Peyer's patch (tissue), 4 donors: ENCODE measurements around the gene RNF168. TPM values are rescaled to one million over a fixed set of nuclear protein-coding genes. Genes with fewer than 3 reads are reported as not detected.
"Not testable (repeated sequence)": the region's sequence is repeated elsewhere in the genome, so short reads cannot be mapped to it uniquely, and the experiment has no call there.

Experiments used
- DNase-seq, 3 donors: peaks; one replicate each; pipeline ENCODE4 v3.0.0-alpha.2; 2017 to 2019
- H3K27ac ChIP-seq, 4 donors: fragments of 200-600 bp; sonication (generic); one replicate each; pipeline ENCODE4 v1.5.1; 2016 to 2019
- H3K27me3 ChIP-seq, 2 donors: fragments of 200-600 bp; sonication (generic); one replicate each; pipeline ENCODE4 v1.5.1; 2019
- H3K36me3 ChIP-seq, 3 donors: fragments of 200-600 bp; sonication (generic); one replicate each; pipeline ENCODE4 v1.5.1; 2016 to 2019
- H3K4me1 ChIP-seq, 4 donors: fragments of 200-600 bp; sonication (generic); one replicate each; pipeline ENCODE4 v1.5.1; 2016 to 2019
- H3K4me3 ChIP-seq, 4 donors: fragments of 200-600 bp; sonication (generic); 1 replicate in 3 of 4; 2 replicates in 1 of 4; pipeline ENCODE4 v1.5.1; 2016 to 2019; ENCODE audit warnings: mild to moderate bottlenecking in 1 of 4
- H3K9me3 ChIP-seq, 4 donors: fragments of 200-600 bp; sonication (generic); one replicate each; pipeline ENCODE4 v1.5.1; 2016 to 2019; ENCODE audit warnings: mild to moderate bottlenecking in 1 of 4
- POLR2A ChIP-seq, 2 donors: fragments of 450-650 bp; IDR thresholded peaks; one replicate each; pipeline ENCODE4 v1.5.1; 2017; ENCODE audit warnings: antibody characterized with exemption in 2 of 2, mild to moderate bottlenecking in 2 of 2, moderate library complexity in 2 of 2
- total RNA-seq, 4 donors: library from RNA; depleted of rRNA; stranded (reverse); fragments of >200 nt; gene quantifications; one replicate each; pipeline ENCODE4 v1.1.0, GENCODE V29; 2016
- TF ChIP-seq, protein P1 (sequence below), 6 experiments: fragments of 450-650 bp in 4 of 6; fragments of 200-600 bp in 2 of 6; sonication (generic) in 1 of 6; IDR thresholded peaks; one replicate each; pipeline ENCODE4 v1.5.1; 2017 to 2019; ENCODE audit warnings: antibody characterized with exemption in 6 of 6, mild to moderate bottlenecking in 3 of 6, moderate library complexity in 1 of 6

RNF168 gene
- total RNA-seq, 4 donors from 2014 or later = 13.3 to 56.1 (median 18.3) TPM

DNA sequence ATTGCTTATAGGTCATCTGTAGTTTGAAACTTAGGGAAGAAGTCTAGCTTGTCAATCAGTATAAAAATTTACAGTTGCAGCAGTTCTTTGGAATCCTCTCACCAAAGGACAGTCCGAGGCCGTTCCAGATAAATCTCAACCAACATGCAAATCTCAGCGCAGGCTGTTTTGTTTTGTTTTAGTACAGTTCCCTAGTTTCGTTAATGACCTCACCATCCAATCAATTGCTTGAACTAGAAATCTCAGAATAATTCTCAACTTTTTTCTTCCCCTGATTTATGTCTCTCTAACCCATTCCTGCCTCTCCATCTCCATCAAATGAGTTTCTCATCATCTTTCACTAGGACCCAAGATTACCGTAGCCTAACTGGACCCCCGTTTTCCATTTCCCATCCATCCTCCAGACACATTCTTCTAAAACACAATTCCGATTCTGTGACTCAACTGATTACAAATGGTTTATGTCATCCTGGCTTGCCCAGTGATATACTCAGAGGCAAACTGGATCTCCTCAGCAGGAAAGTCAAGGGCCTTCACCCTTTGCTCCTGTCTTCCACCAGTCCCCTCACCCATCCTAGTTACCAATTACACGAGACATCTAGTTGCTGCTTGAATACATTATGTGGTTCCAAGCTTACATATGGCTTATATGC is 10.3 kb upstream of the RNF168 start:
- no peak overlapping the region for H3K27ac ChIP-seq
- H3K9me3 ChIP-seq = peaks cover 0 to 19% (median 5%) of the 10 kb centered on the region in 4 donors
- H3K4me3 ChIP-seq = no peak overlapping the region
- no peak for DNase-seq
- TF ChIP-seq POLR2A (IDR thresholded peaks at IDR 0.05) = no peak
- TF ChIP-seq, protein P1, sequence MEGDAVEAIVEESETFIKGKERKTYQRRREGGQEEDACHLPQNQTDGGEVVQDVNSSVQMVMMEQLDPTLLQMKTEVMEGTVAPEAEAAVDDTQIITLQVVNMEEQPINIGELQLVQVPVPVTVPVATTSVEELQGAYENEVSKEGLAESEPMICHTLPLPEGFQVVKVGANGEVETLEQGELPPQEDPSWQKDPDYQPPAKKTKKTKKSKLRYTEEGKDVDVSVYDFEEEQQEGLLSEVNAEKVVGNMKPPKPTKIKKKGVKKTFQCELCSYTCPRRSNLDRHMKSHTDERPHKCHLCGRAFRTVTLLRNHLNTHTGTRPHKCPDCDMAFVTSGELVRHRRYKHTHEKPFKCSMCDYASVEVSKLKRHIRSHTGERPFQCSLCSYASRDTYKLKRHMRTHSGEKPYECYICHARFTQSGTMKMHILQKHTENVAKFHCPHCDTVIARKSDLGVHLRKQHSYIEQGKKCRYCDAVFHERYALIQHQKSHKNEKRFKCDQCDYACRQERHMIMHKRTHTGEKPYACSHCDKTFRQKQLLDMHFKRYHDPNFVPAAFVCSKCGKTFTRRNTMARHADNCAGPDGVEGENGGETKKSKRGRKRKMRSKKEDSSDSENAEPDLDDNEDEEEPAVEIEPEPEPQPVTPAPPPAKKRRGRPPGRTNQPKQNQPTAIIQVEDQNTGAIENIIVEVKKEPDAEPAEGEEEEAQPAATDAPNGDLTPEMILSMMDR (IDR thresholded peaks at IDR 0.05) = no peak
- no peaks in the 10 kb centered on the region for H3K27me3 ChIP-seq
- no peaks in the 10 kb centered on the region for H3K4me1 ChIP-seq
- H3K36me3 ChIP-seq = no peaks in the 10 kb centered on the region

DNA sequence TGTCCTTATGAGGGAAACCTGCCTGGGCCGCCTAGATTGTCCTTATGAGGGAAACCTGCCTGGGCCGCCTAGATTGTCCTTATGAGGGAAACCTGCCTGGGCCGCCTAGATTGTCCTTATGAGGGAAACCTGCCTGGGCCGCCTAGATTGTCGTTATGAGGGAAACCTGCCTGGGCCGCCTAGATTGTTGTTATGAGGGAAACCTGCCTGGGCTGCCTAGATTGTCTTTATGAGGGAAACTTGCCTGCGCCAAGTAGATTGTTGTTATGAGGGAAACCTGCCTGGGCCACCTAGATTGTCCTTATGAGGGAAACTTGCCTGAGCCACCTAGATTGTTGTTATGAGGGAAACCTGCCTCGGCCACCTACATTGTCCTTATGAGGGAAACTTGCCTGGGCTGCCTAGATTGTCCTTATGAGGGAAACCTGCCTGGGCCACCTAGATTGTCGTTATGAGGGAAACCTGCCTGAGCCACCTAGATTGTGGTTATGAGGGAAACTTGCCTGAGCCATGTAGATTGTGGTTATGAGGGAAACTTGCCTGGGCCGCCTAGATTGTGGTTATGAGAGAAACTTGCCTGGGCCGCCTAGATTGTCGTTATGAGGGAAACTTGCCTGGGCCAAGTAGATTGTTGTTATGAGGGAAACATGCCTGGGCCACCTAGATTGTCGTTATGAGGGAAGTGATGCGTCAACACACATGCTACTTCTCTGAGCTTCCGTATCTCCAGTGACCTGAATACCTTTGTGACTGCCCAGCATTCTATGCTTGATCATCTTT is 8.3 kb upstream of the RNF168 start:
- not testable (repeated sequence) for H3K4me3 ChIP-seq, DNase-seq, H3K27me3 ChIP-seq, H3K9me3 ChIP-seq, H3K27ac ChIP-seq, H3K4me1 ChIP-seq, H3K36me3 ChIP-seq

DNA sequence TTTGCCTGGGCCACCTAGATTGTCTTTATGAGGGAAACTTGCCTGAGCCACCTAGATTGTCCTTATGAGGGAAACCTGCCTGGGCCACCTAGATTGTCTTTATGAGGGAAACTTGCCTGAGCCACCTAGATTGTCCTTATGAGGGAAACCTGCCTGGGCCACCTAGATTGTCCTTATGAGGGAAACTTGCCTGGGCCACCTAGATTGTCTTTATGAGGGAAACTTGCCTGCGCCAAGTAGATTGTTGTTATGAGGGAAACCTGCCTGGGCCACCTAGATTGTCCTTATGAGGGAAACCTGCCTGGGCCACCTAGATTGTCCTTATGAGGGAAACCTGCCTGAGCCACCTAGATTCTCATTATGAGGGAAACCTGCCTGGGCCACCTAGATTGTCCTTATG is 7.5 kb upstream of the RNF168 start:
- H3K27ac ChIP-seq, H3K27me3 ChIP-seq, H3K4me1 ChIP-seq, H3K36me3 ChIP-seq, H3K4me3 ChIP-seq, DNase-seq, H3K9me3 ChIP-seq: not testable (repeated sequence)

DNA sequence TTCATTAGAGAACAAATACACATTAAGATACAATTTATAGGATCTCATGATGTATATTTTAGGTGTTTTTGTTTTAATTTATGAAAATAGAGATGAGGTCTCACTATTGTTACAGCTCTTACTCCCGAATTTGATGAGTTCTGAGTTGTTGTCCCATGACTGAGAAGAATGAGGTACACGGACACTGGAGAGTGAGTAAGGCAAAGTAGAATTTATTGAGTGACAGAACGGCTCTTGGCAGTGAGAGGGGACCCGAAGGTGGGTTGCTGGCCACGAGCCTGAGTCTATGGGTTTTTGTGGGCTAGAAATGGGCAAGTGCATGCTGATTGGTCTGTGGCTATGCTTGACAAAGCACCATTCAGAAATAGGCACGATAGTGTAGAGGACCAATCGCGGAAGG is 3.1 kb upstream of the RNF168 start:
- Histone ChIP-seq H3K36me3 (no peaks in the 10 kb centered on the region), H3K27me3 (no peaks in the 10 kb centered on the region), H3K4me1 (no peaks in the 10 kb centered on the region), H3K27ac (no peak overlapping the region), H3K9me3 (no peaks in the 10 kb centered on the region), H3K4me3 (no peak overlapping the region)
- DNase-seq = no peak
- no peak for TF ChIP-seq POLR2A (IDR thresholded peaks at IDR 0.05)
- TF ChIP-seq, protein P1 (IDR thresholded peaks at IDR 0.05) = no peak

DNA sequence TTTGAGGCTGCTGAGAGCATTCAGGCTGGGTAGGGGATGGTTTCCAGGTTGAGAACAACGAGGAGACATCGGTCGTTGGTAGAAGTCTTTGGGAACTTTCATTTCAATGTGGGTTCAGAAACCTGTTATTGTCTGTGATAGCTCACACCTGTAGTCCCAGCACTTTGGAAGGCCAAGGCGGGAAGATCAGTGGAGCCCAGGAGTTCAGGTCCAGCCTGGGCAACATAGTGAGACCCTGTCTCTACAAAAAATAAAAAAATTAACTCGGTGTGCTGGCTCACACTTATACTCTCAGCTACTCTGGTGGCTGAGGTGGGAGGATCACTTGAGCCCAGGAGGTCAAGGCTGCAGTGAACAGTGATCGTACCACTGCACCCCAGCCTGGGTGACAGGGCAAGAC is 988 bp upstream of the RNF168 start:
- Histone ChIP-seq H3K27ac (peak overlapping the region in 2 of 4 donors; percentile 93), H3K4me3 (no peak overlapping the region)
- no peak for DNase-seq

DNA sequence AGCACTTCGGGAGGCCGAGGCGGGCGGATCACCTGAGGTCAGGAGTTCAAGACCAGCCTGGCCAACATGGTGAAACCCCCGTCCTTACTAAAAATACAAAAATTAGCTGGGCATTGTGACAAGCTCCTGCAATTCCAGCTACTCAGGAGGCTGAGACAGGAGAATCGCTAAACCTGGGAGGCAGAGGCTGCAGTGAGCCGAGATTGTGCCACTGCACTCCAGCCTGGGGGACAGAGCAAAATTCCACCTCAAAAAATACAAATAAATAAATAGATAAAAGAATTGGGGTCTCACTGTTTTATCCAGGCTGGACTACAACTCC is 470 bp upstream of the RNF168 start:
- Histone ChIP-seq H3K4me3 (peak overlapping the region; percentile 68 to 96 (median 91)), H3K27ac (peak overlapping the region; percentile 93 to 98 (median 95)), H3K4me1 (peaks cover 0 to 12% (median 2%) of the 10 kb centered on the region in 4 donors)
- H3K9me3 ChIP-seq, DNase-seq, H3K27me3 ChIP-seq, H3K36me3 ChIP-seq: not testable (repeated sequence)

More for the DNA sequence above, 988 bp upstream of the RNF168 start:
- no peaks in the 10 kb centered on the region for H3K36me3 ChIP-seq
- TF ChIP-seq, protein P1 (IDR thresholded peaks at IDR 0.05) = no peak
- TF ChIP-seq POLR2A (IDR thresholded peaks at IDR 0.05) = no peak
- H3K4me1 ChIP-seq = peaks cover 0 to 9% (median 2%) of the 10 kb centered on the region in 4 donors
- H3K9me3 ChIP-seq = no peaks in the 10 kb centered on the region
- no peaks in the 10 kb centered on the region for H3K27me3 ChIP-seq

DNA sequence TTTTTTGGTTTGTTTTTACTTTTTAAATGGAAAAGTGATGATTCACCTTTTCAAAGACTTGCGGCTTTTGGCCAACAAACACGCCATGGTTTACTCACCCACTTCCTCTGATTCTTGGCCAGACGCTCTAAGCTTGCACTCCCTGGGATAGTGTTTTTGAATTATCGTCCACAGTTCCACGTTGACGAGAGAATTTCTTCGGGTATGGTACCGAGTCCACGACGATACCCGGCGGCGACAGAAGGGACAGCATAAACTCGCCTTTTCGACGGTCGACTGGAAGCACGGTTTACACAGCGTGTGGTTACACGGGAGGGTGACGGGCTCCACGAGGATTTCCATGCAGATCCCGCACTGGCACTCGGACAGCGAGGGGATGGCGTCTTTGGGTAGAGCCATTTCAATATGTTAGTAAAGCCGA is 783 bp downstream of the RNF168 start:
- DNase-seq = peak; percentile 47 to 75 (median 66)
- Histone ChIP-seq H3K4me1 (peaks cover 0 to 12% (median 2%) of the 10 kb centered on the region in 4 donors), H3K27ac (peak overlapping the region; percentile 93 to 98 (median 95)), H3K9me3 (no peaks in the 10 kb centered on the region), H3K4me3 (peak overlapping the region; percentile 68 to 96 (median 91)), H3K36me3 (no peaks in the 10 kb centered on the region), H3K27me3 (no peaks in the 10 kb centered on the region)
- TF ChIP-seq POLR2A (IDR thresholded peaks at IDR 0.05) = no peak
